H1 (cell line): Measurements from ENCODE around the gene TGFB1.
A peak's percentile ranks its signal among the peaks of the same experiment; 100 is the strongest.

Source experiments
- CHD2 ChIP-seq: IDR thresholded peaks from 2 replicates; pipeline ENCODE4 v1.6.1; 2012; ENCODE audit warnings: low read length, improper control_type of control experiment
- EGR1 ChIP-seq: IDR thresholded peaks from 2 replicates; pipeline ENCODE4 v1.6.1; 2011; ENCODE audit warnings: low read depth, low read length, borderline replicate concordance
- EZH2 ChIP-seq: fragments of 200-600 bp; sonication (generic); IDR thresholded peaks from 2 replicates; pipeline ENCODE4 v1.7.1; 2012; ENCODE audit warnings: low read depth, mild to moderate bottlenecking, moderate library complexity, low read length, inconsistent platforms; ENCODE audit not compliant: severe bottlenecking
- GABPA ChIP-seq: IDR thresholded peaks from 2 replicates; pipeline ENCODE4 v1.6.1; 2011; ENCODE audit warnings: mild to moderate bottlenecking, low read length, moderate library complexity, borderline replicate concordance; ENCODE audit not compliant: insufficient read depth
- POLR2A ChIP-seq, 2 experiments: IDR thresholded peaks; 1 replicate in 1 of 2; 2 replicates in 1 of 2; pipeline ENCODE4 v1.6.1; 2011; ENCODE audit warnings: low read depth in 2 of 2, low read length in 2 of 2, mild to moderate bottlenecking in 2 of 2; ENCODE audit errors: control extremely low read depth in 1 of 2
- POLR2AphosphoS5 ChIP-seq: IDR thresholded peaks from 2 replicates; pipeline ENCODE4 v1.6.1; 2011; ENCODE audit warnings: low read depth, low read length
- RAD21 ChIP-seq, 2 experiments: IDR thresholded peaks in 1 of 2; conservative IDR thresholded peaks in 1 of 2; 2 replicates each; pipeline ENCODE4 v1.6.1; 2011; ENCODE audit warnings: low read depth in 2 of 2, low read length in 2 of 2, improper control_type of control experiment in 1 of 2, inconsistent platforms in 1 of 2, mild to moderate bottlenecking in 1 of 2, moderate library complexity in 1 of 2
- RFX5 ChIP-seq: IDR thresholded peaks from 2 replicates; pipeline ENCODE4 v1.6.1; 2011; ENCODE audit warnings: low read depth, low read length, improper control_type of control experiment, borderline replicate concordance
- SP2 ChIP-seq: IDR thresholded peaks from 2 replicates; pipeline ENCODE4 v1.6.1; 2012; ENCODE audit warnings: mild to moderate bottlenecking, low read length, inconsistent platforms
- SP4 ChIP-seq: IDR thresholded peaks from 2 replicates; pipeline ENCODE4 v1.6.1; 2012; ENCODE audit warnings: low read length, inconsistent platforms
- TAF1 ChIP-seq: IDR thresholded peaks from 2 replicates; pipeline ENCODE4 v1.6.1; 2011; ENCODE audit warnings: mild to moderate bottlenecking, low read depth, low read length
- YY1 ChIP-seq: IDR thresholded peaks from 2 replicates; pipeline ENCODE4 v1.6.1; 2011; ENCODE audit warnings: low read depth, mild to moderate bottlenecking, low read length
- TF ChIP-seq, protein P1 (sequence below): IDR thresholded peaks from 2 replicates; pipeline ENCODE4 v1.6.1; 2011; ENCODE audit warnings: low read depth, mild to moderate bottlenecking, low read length; ENCODE audit not compliant: insufficient read depth
- TF ChIP-seq, protein P2 (sequence below), 3 experiments: IDR thresholded peaks; 1 replicate in 2 of 3; 2 replicates in 1 of 3; pipeline versions ENCODE4 v1.5.1 to v1.6.1; 2011; ENCODE audit warnings: low read length in 3 of 3, mild to moderate bottlenecking in 3 of 3, inconsistent platforms in 2 of 3, low read depth in 1 of 3, moderate library complexity in 1 of 3; ENCODE audit not compliant: insufficient read depth in 1 of 3; ENCODE audit errors: control extremely low read depth in 1 of 3

DNA sequence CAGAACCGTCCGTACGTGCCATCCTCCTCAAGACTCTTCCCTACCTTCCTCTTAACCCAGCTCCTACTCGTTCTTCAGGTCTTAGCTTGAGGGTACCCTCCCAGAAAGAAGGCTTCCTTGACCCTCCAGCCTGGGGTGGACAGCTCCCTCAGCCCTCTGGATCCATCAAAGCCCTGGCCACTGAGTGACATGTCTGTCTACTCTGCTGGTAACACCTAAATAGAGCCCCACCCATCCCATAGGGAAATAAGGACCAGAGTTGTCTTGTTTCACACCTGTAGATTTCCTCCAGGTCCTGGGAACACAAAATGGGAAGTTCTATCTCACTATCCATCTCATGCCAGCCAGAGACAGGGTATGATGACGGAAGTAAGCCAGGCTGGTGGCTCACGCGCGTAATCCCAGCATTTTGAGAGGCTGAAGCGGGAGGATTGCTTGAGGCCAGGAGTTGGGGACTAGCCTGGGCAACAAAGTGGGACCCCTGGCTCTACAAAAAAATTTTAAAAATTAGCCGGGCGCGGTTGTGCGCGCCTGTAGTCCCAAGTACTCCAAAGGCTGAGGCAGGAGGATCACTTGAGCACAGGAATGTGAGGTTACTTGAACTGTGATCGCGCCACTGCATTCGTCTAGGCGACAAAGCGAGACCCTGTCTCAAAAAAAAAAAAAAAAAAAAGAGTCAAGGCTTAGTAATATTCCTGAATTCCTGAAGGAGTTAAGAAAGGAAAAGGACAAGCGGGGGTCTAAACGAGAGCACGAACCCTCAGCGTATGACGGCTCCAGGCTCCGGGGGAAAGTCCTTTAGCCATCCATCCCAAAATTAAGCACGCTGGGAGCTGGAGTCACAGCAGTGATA is 44.3 kb downstream of the TGFB1 start:
- TF ChIP-seq EGR1 (no peak), YY1 (no peak), EZH2 (no peak), TAF1 (no peak), CHD2 (no peak), RFX5 (no peak), POLR2A (IDR thresholded peaks at IDR 0.05; ENCODE audit: control extremely low read depth in 1 of 2, low read depth in 2 of 2, low read length in 2 of 2) (peak in 1 of 2 experiments; percentile 33; a peak in 2 of 3 replicates), RAD21 (IDR thresholded peaks at IDR 0.05 in 1 of 2, conservative IDR thresholded peaks at IDR 0.05 in 1 of 2; ENCODE audit: low read depth in 2 of 2, low read length in 2 of 2) (no peak), SP4 (no peak), POLR2AphosphoS5 (peak; percentile 1; the same call in 1 of the 2 replicates), SP2 (no peak), GABPA (no peak)
- TF ChIP-seq, protein P1, sequence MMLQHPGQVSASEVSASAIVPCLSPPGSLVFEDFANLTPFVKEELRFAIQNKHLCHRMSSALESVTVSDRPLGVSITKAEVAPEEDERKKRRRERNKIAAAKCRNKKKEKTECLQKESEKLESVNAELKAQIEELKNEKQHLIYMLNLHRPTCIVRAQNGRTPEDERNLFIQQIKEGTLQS = no peak
- TF ChIP-seq, protein P2, sequence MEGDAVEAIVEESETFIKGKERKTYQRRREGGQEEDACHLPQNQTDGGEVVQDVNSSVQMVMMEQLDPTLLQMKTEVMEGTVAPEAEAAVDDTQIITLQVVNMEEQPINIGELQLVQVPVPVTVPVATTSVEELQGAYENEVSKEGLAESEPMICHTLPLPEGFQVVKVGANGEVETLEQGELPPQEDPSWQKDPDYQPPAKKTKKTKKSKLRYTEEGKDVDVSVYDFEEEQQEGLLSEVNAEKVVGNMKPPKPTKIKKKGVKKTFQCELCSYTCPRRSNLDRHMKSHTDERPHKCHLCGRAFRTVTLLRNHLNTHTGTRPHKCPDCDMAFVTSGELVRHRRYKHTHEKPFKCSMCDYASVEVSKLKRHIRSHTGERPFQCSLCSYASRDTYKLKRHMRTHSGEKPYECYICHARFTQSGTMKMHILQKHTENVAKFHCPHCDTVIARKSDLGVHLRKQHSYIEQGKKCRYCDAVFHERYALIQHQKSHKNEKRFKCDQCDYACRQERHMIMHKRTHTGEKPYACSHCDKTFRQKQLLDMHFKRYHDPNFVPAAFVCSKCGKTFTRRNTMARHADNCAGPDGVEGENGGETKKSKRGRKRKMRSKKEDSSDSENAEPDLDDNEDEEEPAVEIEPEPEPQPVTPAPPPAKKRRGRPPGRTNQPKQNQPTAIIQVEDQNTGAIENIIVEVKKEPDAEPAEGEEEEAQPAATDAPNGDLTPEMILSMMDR (IDR thresholded peaks at IDR 0.05; ENCODE audit: control extremely low read depth in 1 of 3, insufficient read depth in 1 of 3, low read depth in 1 of 3, low read length in 3 of 3) = no peak
